HuH-7.5 (cell line): ENCODE data around the gene CDC45.
"Not testable (repeated sequence)": the region's sequence is repeated elsewhere in the genome, so short reads cannot be mapped to it uniquely, and the experiment has no call there.

ENCODE experiments used
- DNase-seq: peaks from one replicate; pipeline ENCODE4 v3.0.0; 2011; ENCODE audit warnings: low spot score

CDC45 gene

GRCh38 chr22:19479355-19480172, at the start of gene CDC45:
Gene CDC45 (plus strand): TSS chr22:19479920. CDS start chr22:19479969, 49 bp downstream.
- peak; percentile 94 for DNase-seq

- DNase-seq, result peak; percentile 22
Measured at GRCh38 chr22:19429950-19430889, 49.5 kb upstream of the CDC45 start.

- peak; percentile 41 for DNase-seq
Measured at GRCh38 chr22:19430890-19431541, 48.7 kb upstream of the CDC45 start.

GRCh38 chr22:19431649-19432132, 48.0 kb upstream of the CDC45 start, which contains the start of gene HIRA:
Gene HIRA (minus strand): TSS chr22:19431733. CDS start chr22:19431476, 257 bp downstream.
- peak; percentile 68 for DNase-seq

- DNase-seq, result peak; percentile 89
Measured at GRCh38 chr22:19432133-19432851, 47.4 kb upstream of the CDC45 start, which contains the start of gene MRPL40. Gene MRPL40 (plus strand): TSS chr22:19432545. CDS start chr22:19432555, 10 bp downstream.

- DNase-seq, result no peak
Measured at GRCh38 chr22:19434401-19434800, 45.3 kb upstream of the CDC45 start.

GRCh38 chr22:19434829-19435580, 44.7 kb upstream of the CDC45 start:
- no peak for DNase-seq

- DNase-seq, result not testable (repeated sequence)
Measured at GRCh38 chr22:19436444-19437161, 43.1 kb upstream of the CDC45 start.

- DNase-seq, result no peak
Measured at GRCh38 chr22:19438298-19438697, 41.4 kb upstream of the CDC45 start.

- no peak for DNase-seq
Measured at GRCh38 chr22:19440411-19441195, 39.1 kb upstream of the CDC45 start.

GRCh38 chr22:19442166-19442565, 37.6 kb upstream of the CDC45 start:
- DNase-seq, result no peak

GRCh38 chr22:19443544-19444211, 36.0 kb upstream of the CDC45 start:
- DNase-seq, result no peak

GRCh38 chr22:19445279-19445982, 34.3 kb upstream of the CDC45 start:
- not testable (repeated sequence) for DNase-seq

- DNase-seq, result no peak
Measured at GRCh38 chr22:19446603-19447329, 33.0 kb upstream of the CDC45 start.

- peak; percentile 93 for DNase-seq
Measured at GRCh38 chr22:19447330-19448075, 32.2 kb upstream of the CDC45 start, which contains the start of gene C22orf39. Gene C22orf39 (minus strand): TSS chr22:19447711. CDS start chr22:19447688, 23 bp downstream.

- DNase-seq, result peak; percentile 83
Measured at GRCh38 chr22:19448076-19448607, 31.6 kb upstream of the CDC45 start.
